ENCODE results near the gene RCN2.

The RCN2 gene

DNA sequence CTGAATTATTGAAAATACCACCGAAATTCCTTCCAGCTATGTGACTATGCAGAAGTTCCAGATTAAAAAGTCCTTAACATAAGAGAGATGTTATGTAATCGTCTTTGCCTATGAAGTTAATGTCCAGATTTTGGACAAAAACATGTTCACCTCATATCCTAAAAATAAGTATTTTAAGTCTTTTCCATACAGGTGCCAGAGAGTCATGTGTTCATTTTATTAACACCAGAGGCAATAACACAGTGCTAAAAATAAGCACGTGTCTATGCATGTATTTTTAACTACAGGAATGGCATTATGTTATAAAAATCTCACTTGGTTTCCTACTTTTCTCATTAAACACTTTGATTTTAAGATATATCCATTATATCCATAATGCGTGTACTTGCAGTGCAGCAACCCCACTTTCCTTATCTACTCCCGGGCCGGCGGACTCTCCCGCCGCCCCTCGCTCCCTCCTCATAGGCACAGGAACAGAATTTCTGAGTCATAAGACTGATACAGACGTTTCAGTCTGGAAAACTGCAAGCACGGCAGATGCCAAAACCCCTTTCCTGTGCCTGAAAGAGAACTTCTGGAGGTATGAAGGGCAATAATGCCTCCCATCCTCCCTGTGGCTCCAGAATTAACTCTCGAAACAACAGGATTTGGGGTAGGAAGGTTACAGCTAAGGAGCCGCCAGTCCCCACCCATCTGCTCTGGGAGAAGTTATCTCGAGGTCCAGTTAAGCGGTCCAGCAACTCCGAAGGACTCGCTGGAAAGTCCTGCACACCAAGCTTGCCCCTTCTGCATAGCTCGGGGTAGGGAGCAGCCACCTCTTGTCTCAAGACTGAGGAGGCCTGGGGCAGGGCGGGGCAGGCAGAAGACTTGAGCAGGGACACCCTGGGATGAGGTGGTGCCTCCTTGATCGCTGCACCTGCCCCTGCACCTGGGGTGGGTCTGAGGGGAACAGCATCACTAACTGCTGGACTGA is 41.1 kb downstream of the RCN2 start:
- Histone ChIP-seq H3K27ac (peak overlapping the region in 1 of 21 experiments; percentile 22), H3K4me3 (no peak overlapping the region)

DNA sequence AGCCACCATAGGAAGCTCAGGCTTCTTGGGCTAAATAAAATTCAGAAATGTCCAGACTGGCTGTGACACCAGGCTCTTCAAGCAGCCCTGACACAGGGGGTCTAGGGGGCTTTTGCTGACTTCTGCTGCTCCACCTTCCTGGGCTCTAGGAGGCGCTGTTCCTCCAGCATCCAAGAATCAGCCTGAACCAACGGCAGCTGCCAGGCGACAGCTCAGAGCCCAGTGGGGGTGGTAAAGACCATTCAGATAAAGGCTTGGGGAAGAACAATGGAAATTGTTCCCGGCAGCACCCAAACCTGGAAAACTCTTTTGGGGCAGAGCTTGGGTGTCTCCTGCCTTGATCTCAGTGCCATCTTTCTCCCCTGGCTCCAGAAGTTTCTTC is 41.8 kb downstream of the RCN2 start:
- Histone ChIP-seq H3K27ac (no peak overlapping the region), H3K4me3 (no peak overlapping the region)

DNA sequence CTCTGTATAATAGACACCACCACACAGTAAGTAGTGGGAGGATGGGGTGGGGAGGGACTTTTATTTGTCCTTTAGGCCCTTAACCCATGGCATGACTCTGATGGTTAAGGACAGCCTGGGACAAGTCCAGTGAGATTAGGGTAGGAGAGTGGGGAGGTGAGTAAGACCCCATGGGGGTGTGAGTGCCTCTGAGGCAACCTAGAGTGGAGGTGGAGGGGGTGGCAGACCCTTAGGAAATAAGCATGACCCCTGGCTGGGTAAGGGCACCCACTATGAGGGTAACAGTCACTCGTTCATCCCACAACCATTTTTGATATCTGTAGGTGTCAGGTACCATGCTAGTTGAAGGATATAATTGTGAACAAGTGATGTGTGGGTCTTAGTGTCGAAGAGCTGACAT is 42.4 kb downstream of the RCN2 start:
- no peak overlapping the region for H3K4me3 ChIP-seq
- no peak overlapping the region for H3K27ac ChIP-seq

DNA sequence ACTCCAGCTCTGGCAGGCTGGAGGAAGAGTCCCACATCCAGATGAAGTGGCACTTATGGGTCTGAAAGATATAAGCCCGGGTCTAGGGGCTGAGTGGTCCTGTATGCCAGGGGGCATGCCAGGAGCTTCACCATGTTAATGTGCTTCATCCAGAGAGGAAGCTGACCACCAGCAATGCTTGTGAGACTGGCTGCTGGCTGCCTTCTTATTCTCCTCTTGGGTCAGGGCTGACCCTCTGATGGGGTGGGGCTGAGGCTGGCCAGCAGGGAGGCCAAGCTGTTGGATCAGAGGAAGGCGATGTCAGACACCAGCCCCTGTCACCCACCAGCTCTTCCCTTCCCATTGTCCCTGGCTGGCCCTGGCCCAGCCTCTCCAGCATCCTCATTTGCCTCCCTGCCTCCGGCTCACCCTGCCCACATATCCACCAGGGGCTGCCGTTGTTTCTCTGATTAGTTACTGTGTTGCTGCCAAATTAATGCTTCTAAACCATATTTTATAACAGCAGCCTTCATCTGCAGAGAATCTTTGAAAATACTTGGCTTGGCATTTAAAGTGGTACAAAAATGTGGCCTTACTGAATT is 43.0 kb downstream of the RCN2 start:
- no peak overlapping the region for H3K27ac ChIP-seq
- H3K4me3 ChIP-seq: no peak overlapping the region

DNA sequence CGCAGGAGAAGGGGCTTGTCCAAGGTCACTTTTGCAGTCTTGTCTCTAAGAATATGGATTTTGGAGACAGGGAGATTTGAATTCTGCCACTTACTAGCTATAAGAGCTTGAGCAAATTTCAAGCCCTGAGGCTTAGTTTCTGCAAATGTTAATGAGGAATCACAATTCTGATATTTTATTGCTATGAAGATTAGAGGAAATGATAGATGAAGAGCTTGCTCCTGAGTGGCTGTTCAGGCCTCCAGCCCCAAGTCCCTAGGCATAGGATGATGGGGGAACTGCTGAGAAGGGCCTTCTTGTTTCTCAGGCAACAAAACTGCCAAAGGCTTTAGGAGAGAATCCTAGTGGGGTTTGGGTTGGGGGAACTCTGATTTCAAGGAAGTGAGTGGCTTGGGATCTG is 44.6 kb downstream of the RCN2 start:
- no peak overlapping the region for H3K27ac ChIP-seq
- no peak overlapping the region for H3K4me3 ChIP-seq

DNA sequence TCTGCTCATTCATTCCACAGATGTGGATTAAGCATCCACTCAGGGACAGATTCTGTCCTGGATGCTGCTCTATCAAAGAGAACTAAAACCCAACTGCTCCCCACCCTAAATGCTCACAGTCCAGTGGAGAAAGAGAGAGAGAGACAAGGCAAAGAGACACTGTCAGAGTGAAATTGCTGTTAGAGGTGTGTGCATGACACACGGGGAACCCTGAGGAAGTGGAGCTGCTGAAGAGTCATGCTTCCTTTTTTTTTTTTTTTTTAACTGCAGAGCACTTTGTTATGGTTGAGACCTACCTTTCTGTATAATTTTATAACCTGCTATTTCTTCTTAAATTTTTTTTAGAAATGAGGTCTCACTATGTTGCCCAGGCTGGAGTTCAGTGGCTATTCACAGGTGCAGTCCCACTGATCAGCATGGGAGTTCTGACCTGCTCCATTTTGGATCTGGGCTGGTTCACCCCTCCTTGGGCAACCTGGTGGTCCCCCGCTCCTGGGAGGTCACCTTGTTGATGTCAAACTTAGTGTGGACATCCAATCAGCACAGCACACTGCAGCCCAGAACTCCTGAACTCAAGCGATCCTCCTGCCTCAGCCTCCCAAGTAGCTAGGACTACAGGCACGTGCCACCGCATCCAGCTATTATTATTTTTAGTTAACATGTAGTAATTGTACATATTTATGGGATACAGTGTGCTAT is 45.2 kb downstream of the RCN2 start:
- Histone ChIP-seq H3K4me3 (no peak overlapping the region), H3K27ac (no peak overlapping the region)

DNA sequence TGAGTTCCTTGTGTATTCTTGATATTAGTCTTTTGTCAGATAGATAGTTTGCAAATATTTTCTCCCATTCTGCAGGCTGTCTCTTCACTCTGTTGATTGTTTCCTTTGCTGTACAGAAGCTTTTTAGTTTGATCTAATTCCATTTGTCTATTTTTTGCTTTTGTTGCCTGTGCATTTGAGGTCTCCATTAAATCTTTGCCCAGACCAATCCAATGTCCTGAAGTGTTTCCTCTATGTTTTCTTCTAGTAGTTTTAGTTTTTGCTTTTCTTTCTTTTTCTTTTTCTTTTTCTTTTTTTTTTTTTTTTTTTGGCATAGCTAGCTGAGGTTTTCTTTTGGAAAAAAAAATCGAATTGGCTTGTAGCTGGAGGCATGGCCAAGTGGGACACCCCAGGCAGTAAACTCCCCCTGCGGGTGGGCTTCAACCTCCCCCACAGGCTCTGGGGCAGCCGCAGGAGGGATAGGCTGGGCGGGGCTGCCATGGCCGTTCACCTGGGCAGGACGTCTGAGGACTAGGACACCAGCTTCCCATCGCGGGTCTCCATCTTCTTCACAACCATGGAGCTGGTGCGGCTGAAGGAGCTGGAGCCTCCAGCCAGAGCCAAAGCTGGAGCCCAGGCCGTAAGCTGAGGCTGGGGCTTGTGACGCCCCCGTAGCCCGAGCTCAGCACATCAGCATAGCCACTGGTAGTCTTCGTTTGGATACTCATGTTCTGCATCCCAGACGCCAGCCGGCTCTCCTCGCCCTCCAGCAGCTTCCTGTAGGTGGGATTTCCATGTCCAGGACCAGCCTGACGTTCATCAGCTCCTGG is 47.2 kb downstream of the RCN2 start:
- Histone ChIP-seq H3K4me3 (no peak overlapping the region), H3K27ac (no peak overlapping the region)

DNA sequence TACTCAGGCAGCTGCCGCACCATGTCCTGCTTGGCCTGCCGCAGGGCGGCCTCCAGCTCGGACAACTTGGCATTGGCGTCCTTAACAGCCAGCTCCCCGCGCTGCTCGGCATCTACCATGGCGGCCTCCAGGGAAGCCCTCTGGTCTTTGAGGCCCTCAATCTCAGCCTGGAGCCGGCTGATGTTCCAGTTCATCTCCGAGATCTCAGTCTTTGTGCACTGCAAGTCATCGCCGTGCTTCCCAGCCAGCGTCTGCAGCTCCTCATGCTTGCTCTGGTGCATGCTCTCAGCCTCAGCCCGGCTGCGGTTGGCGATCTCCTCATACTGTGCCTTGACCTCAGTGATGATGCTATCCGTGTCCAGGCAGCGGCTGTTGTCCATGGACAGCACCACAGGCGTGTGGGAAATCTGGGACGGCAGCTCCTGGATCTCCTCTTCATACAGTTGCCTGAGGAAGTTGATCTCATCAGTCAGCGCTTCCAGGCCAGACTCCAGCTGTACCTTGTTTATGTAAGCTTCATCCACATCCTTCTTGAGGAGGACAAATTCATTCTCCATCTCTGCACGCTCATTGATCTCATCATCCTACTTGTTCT is 47.9 kb downstream of the RCN2 start:
- H3K27ac ChIP-seq: no peak overlapping the region
- no peak overlapping the region for H3K4me3 ChIP-seq

DNA sequence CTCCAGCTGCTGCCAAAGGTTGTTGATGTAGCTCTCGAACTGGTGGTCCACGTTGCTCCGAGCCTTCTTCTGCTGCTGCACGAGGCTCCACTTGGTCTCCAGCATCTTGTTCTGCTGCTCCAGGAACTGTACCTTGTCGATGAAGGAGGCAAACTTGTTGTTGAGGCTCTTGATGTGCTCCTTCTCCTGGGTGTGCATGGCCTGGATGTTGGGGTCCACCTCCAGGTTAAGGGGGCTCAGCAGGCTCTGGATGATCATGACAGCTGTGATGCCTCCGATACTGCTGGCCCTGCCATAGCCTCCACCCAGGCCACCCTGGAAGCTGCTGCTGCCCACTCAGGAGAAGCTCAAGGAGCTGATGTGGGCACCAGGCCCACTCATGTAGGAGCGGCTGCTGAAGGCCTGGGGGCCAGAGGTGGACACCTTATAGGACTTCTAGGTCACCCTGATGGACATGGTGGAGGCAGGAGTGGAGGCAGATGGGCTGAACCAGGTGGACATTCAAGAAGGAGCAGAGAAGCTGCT is 48.5 kb downstream of the RCN2 start:
- H3K27ac ChIP-seq: no peak overlapping the region

DNA sequence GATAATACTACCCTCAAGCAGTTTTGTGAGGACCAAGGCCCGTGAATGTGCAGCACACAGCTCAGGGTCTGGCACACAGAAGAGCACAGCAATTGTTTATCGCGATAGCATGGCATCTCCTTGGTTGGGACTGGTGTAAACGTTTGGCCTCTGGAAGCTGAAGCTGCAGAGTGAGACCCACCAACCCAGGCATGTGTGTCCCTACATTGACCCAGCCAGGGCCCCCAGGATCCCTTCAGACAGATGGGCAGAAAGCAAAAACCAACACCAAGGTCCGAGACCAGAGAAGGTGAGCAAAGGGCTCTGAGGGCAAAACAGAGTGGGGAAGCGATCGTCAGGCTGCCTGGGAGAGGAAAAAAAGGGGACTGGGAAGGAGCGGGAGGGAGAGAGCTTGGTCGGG is 50.8 kb downstream of the RCN2 start:
- no peak overlapping the region for H3K4me3 ChIP-seq
- H3K27ac ChIP-seq: no peak overlapping the region

More for the DNA sequence above, 48.5 kb downstream of the RCN2 start:
- H3K4me3 ChIP-seq: no peak overlapping the region

DNA sequence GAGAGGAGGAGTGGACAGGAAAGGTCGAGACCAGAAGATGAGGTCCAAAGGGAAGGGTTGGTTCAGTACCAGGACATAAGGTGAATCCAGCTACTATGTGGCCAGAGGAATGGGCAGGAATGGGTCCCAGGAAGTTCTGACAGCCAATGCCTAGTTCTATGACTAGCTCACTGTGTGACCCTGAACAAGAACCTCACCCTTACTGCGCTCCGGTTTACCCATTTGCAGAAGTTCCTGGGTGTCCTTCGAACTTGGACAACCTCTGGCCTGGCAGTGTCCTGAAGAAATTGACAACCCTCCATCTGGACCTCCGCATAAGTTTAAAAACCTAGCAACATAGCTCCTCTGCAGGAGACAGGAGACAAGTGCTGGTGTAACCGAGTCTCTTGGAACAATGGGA is 51.2 kb downstream of the RCN2 start:
- no peak overlapping the region for H3K4me3 ChIP-seq
- H3K27ac ChIP-seq: peak overlapping the region in 1 of 21 experiments; percentile 30

DNA sequence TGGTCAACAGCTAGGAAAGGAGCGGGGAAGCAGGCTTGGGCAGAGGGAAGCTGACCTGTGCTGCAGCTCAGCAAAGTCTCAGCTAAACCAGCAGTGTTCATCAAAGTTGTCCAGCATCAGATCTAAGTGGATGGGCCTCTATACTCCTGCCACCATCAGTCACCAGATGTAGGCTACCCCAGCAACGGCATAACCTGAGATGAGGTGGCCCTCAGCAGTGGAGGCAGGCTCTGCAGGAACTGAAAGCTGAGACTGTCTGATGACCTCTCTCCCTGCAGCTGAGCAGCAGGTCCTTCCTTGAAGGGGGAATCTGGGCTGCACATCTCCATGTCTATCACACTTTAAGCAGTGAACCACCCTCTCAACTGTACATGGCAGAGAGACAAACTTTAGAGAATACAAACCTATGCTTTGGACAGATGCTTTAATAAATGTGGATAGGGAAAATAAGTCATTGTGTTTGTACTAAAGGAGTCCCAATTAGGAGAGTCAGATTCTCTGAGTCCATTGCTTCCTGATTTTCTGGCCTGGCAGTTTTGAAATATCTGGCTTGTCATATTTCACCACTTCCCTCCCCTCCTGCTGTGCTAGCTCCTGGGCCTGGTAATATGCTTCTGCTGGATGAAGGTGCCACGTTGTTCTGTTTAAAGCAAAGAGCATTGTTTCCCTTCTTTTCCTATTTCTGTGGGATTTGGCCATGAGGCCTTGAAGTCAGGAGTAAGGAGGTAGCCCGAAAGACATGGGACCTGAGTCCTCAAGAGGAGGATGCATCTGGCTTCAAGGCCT is 52.2 kb downstream of the RCN2 start:
- peak overlapping the region in 5 of 21 experiments; percentile 20 to 75 (median 30) for H3K27ac ChIP-seq
- no peak overlapping the region for H3K4me3 ChIP-seq

DNA sequence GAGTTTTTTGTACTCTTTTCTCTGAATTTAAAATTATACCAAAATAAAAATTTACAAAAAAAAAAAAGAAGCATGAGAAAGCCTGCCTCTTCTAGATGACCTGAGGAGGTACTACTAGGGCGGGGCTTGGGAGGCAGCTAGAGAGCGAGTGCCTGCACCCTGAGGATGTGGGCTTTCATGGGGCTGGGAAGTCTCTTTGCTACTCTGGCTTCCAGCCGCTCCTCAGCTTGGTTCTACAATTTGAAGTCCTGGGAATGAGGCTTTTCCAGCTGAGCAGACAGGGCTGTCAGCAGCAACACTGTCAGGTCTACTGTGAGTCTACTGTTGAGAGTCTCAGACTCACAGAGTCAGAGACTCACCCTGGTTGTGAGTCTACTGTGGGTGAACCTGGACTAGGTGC is 55.2 kb downstream of the RCN2 start:
- no peak overlapping the region for H3K4me3 ChIP-seq

DNA sequence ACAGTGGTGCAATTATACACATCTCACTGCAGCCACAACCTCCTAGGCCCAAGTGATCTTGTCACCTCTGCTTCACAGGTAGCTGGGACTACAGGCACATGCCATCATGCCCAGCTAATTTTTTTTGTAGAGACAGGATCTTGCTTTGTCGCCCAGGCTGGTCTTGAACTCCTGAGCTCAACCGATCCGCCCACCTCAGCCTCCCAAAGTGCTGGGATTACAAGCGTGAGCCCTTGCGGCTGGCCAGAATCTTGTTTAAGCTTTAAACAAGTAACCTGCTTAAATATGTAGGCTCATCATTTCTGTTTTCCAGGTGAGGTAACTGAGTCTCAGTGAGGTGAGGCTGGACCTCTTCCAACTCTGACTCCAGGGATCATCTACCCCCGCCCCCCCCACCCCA is 55.7 kb downstream of the RCN2 start:
- Histone ChIP-seq H3K27ac (peak overlapping the region in 7 of 21 experiments; percentile 38 to 89 (median 52)), H3K4me3 (no peak overlapping the region)

More for the DNA sequence above, 55.2 kb downstream of the RCN2 start:
- H3K27ac ChIP-seq: peak overlapping the region in 3 of 21 experiments; percentile 4 to 40 (median 21)

DNA sequence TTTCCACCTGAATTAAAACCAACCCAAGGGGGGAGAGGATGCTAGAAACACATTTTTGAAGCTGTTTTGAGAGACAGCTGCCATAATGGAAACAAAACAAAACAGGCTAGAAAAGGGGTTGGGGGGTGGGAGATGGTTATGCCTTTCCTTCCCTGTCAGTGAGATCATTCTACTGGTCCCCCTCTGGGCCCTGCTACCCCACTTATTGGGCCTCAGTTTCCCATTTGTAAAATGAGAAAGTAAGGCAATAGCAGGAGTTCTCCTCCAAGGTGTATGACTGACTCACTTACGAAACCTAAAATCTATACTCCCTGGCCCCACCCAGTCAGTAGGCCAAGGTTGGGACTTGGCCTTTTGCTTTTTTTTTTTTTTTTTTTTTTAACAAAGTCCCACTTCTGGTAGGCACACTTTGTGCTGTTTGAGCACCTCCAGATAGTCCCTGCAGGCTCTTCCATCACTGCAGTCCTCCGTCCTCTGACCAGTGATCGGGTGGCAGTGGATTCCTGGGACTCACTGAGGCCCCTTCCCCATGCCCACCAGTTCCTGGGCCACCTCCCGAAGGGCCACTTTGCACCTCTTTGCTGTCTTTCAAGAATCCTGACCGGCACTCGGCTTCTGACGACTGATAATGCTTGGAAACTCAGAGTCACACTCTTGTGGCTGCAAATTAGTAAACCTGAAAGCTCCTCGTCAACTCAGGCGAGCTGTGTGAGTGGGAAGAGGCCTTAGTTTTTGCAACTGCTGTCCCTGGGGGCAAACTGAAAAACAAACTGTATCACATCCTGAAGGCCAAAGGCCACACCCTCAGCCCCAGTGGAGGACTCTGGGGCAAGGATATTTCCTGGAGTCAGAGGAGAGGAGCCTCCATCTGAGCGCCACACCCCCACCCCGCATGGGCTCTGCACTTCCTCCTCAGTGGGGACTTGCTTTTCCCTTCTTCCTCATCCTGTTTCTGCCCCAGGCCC is 56.6 kb downstream of the RCN2 start:
- Histone ChIP-seq H3K27ac (peak overlapping the region in 17 of 21 experiments; percentile 3 to 89 (median 52)), H3K4me3 (no peak overlapping the region)

DNA sequence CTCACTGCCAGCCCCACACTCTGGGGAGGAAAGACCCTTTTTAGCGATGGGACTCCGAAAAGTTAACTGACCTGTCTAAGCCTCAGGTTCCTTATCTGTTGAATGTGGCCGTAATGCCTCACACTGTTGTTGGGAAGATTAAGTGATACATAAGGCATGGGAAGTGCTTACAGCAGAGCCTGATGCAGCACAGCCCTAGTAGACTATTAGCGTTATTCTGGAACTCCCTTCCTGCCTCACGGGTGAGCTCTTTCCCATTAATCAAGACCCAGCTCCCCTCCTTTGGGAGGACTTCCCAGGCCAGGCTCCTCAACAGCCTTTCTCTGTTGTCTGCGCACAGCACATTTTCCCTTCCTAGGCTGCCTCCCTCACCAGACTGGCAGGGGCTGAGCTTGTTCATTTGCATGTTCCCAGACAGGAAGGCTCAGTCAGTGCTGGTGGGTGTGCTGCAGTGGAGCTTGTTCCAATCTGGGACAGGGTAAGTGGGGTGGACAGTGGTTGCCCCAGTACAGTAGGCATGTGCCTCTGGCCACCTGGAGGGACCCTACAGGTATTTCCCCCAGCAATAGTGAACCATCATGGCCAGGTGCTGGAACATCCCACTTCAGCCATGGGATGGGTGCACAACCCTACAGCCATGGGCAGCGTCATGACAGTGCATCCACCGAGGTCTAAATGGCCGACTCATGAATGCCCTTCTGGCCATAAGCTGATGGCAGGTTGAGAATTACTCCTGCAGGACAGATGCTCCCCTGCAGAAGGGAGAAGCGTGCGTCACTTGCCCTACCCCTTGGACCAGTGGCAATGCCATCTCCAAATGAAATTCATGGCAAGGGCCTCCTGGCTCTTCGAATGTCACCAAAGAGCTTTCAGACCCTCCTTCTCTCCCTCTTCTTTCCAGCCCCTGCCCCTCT is 57.6 kb downstream of the RCN2 start:
- H3K27ac ChIP-seq: peak overlapping the region in 15 of 21 experiments; percentile 3 to 89 (median 52)

More for the DNA sequence above, 57.6 kb downstream of the RCN2 start:
- no peak overlapping the region for H3K4me3 ChIP-seq
